Mesenteric fat pad (tissue), 1 donor: ENCODE measurements around the gene AQP5. TPM values are rescaled to one million over a fixed set of nuclear protein-coding genes. Genes with fewer than 3 reads are reported as not detected.

Source experiments
- DNase-seq: peaks from one replicate; pipeline ENCODE4 v3.0.0-alpha.2; 2020; ENCODE audit warnings: low spot score
- long read RNA-seq: library from polyadenylated mRNA; unstranded; transcript quantifications from one replicate; pipeline ENCODE4 v2.0.0, GENCODE V29; 2020
- total RNA-seq: library from RNA; stranded (reverse); fragmentation: NEBNext Ultra II Directional; extraction: Animal tissue kit (Norgen Biotek cat#: 25700); gene quantifications from one replicate; pipeline ENCODE4 v1.2.1, GENCODE V29; 2021
- donor health status: DM: yes; HTN: yes; CAD: no.

The AQP5 gene
- total RNA-seq = not detected
- long read RNA-seq = 0 reads

DNA sequence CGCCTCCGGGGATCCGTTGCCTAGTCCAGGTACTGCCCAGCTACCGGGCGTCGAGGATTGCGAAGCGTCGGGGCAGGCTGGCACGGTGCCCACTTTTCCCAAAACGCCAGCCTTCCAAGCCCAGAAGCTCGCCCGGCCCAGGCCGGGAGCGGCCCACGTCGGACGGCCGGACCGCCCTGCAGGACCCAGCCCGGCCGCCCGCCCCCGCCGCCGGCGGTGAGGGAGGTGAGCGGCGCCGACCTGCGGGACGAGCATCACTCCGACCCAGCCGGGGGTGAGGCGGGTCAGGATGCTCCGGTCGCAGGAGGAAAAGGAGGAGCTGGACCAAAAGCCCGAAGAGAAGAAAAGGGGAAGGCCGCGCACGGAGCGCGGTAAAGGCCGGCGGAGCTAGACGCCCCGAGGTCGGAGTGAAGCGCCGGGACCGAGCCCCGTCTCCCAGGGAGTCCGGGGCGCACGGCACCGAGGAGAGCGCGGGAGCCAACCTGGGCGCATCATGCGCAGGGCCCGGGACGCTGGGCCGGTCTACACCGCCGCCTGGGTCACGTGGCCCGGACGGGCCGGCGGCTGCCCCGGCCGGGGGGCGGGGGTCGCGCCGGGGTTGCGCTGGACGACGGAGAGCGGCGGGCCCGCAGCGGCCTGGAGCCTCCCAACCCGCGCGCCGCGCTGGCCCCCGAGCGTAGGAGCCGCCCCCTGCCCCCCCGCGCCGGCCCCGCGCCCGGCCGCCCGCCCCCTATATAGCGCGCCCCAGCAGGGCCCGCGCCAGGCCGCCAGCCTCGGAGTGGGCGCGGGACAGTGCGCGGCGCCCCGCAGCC lies at the start of gene AQP5:
Gene AQP5, plus strand, starts transcription at position 762 of the 812 bp plus-strand sequence. CDS start 146 bp downstream, outside the sequence.
- DNase-seq = no peak

DNA sequence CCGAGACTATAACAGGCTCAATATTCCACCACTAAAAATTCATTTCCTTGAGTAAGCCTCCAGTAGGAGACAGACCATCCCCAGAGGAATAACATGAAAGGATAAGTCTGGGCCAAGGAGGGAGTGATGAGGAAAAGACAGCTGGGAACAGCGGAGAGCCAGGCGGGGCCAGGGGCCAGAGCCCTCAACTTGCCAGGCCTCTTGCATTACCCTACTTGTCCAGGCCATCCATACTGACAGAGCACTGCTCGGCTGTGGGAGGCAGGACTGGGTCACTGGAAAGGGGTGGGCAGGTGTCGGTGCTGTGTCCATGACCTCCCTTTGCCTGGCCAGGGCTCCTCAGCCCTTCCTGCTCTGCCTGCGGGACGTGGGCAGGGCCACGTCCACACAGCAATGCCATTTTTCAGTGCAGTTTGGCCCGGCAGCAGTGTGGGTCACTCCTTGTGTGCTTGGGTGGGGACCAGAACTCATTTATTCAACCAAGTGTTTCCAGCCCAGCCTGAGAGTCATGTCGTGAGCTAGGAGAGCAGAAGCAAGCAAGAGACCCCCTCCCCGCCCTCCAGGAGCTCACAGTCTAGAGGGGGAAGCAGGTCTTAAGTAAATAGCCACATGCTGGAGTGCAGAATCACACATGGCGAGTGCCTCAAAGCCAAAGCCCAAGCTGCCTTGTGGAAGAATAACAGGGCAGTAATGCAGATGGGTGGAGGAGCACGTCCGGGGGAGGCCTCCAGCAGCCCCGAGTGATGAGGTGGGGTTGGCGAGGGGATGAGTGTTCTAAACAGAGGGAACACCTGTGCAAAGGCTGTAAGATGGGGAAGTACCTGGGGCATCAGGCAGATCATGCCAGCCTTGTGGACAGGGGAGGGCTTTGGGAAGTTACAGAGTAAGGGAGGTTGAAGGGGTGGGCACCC lies 49.1 kb upstream of the AQP5 start:
- DNase-seq = no peak

DNA sequence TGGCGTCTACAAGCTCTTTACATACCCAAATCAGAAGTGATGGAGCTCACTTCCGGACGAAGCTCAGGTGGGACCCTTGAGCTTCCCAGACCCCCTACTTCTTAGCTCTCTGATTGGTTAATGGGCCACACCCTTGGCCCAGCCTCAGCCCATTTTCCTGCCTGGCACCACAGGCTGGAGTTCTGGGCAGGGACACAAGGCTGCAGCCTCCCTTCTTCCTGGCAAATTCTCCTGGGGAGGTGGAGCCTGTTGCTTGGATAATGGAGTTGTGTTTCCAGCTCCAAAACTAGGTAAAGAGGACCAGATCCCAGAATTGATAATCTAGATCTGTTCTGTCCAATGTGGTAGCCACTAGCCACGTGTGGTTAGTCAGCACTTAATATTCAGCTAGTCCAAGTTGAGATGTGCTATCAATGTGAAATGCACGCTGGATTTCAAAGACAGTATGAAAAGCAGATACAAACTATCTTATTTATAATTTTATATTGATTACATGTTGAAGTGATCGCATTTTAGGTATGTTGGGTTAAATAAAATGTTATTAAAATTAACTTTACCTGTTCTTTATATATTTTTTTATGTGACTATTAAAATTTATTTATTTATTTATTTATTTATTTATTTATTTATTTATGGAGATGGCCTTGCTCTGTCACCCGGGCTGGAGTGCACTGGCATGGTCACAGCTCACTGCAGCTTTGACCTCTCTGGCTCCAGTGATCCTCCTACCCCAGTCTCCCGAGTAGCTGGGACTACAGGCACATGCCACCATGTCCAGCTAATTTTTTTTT lies 45.3 kb upstream of the AQP5 start:
- DNase-seq = no peak

DNA sequence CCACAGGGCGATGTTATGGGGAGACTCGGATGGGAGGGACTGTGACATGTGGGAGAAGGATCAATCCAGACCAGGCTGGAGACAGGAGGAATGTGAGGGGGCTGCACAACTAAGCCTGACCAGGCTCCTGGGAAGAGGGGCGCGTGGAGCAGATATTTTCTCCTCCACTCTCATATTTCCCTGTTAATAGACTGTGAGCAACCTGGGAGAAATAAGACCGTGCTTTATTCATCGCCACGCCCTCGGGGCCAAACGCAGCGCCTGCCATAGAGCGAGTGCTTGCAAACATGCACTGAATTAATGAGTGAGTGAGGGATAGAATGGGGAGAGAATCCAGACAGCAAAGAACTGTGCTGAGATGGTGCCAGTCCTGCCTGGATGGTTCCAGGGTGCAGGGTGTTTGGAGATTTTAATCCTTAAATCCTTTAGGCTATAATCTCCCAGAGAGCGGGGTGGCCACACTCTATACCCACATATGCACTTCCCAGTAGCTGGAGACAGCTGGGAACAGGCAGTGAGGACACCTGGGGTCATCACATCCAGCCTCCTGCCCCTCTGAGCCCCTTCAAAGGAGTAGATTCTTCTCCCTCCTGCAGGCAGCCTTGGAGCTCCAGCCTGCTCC lies 44.4 kb upstream of the AQP5 start:
- no peak for DNase-seq

DNA sequence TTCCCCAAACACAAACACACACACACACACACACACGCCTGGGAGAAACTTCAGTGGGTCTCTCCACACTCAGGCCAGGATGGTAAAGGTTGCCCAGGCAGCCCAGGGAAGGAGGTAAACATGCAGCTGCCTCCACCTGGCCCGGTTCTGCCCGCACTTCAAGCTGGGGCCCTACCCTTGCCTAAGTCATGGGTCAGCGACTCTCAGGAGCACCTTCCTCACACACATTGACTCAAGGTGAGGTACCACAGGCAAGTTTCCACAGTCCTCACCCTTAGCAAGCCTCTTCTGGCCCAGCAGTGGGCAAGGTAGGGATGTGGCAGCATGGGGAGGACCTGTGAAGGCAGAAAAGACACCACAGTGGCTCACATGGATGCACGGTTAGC lies 43.9 kb upstream of the AQP5 start:
- no peak for DNase-seq

DNA sequence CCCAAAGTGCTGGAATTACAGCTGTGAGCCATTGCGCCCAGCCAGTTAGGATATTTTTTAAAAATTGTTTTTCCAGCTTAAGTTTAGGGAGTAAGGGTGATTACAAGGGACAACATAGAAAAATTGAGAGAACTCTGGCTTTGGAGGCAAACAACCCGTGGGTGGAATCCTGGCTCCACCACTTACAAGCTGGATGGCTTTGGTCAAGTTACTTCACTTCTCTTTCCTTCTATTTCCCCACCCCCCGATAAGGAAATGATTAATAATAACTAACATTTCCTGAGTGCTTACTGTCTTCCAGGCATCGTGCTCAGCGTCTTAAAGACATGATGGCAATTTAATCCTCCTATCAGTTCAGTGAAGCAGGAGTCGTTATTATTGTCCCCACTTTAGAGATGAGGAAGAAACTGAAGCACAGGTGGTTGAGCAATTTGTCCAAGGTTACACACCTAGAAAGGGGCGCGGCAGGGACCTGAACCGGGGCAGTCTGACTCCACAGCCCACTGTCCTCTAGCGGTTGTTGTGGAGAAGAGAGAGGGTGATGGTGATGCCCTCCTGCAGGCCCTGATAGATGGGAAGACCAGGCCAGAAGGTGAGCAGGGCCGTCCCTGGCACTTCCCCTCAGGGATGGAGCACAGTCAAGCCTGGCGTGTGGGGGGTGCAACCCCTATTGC lies 41.3 kb upstream of the AQP5 start:
- DNase-seq = peak; percentile 62

DNA sequence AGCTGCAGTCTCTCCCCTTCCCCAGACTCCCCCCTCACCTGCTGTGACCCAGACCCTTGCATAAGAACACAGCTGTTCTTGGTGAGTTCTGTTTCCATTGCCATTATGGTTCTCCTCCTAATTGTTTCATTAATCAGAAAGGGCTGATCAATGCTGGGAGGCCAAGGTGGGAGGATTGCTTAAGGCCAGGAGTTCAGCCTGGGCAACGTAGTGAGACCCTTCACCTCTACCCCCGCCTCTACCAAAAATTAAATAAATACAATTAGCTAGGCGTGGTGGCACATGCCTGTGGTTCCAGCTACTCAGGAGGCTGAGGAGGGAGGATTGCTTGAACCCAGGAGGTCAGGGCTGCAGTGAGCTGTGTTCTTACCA lies 40.8 kb upstream of the AQP5 start:
- peak; percentile 6 for DNase-seq

DNA sequence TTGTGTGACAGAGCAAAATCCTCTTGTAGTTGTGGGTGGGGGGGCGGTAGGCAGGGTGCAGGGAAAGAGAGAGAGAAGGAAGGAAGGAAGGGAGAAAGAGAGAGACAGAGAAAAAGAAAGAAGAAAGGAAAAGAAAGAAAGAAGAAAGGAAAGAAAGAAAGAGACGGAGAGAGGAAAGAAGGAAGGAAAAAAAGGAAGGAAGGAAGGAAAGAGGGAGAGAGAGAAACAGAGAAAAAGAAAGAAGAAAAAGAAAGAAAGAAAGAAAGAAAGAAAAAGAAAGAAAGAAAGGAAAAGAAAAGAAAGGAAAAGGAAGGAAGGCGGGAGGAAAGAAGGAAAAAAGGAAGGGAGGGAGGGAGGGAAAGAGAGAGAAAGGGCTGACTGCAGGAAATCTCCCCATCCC lies 40.4 kb upstream of the AQP5 start:
- no peak for DNase-seq

DNA sequence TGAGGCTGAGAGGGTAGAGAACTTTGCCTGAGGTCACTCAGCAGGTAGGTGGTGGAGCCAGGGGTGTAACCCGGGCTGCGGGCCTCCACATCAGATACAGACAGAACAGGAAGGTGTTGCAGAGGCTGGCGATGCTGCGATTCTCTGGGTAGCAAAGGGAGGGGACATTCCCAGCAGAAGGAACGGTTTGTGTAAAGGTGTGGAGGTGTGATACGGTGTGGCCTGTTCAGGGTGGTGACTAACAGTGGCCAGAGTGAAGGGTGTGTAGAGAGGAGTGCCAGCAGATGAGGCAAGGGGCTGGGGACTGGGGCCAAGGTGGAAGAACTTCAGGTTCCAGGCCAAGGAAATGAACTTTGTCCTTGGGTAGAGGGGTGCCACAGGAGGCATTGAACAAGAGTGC lies 39.7 kb upstream of the AQP5 start:
- DNase-seq = peak; percentile 51

DNA sequence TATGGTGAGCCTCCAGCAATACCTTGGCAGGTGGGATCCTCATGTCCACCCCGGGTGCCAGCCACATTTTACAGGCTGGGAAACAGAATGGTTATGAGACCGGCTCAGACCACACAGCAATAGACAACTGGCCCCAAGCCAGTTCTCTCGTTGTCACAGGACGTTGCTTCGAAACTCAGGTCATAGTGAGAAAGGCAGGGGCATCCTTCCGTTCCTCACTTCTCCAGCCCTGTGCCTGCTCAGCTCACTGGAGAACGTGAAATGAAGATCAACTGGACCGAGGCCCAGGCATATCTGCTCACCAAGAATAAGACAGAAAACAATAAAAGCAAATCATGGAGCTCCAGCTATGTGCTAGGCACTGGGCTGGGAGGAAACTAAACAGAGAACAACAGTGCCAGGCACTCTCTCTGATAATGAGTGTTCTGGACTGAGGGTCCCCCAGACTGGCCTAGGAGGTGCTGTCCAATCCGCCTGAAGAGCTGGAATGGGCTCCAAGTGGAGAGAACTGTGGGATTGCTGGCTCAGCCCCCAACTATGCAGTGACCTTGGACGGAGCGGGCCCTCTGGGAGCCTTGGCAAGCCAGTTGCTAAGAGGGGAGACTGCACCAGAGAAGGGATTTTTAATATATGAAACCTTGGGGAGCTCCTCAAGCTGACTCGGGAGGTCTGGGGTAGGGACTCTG lies 39.2 kb upstream of the AQP5 start:
- peak; percentile 88 for DNase-seq

DNA sequence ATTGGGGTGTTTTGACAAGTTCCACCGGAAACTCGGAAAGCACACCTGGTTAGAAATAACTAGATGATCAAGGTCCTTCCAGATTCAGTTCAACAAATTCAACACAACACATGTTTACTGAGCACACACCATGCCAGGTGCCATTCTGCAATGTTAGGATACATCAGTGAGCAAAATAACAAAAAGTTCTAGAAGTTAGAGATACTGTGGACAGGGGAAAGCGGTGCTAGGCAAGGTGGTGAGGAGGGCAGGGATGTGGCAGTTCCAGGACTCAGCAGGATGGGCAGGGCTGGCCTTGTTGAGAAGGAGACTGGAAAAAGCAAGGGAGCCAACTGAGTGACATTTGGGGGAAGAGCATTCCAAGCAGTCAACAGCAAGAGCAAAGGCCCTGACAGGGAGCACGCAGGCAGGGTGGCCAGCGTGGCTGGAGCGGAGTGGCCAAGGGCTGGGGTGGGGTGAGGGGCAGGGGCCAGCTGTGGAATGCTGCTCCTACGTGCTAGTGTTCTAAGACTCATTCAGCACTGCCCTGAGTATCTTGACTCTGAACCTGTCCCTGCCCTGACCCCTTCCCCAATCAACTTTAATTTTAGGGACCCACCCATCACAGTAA lies 38.5 kb upstream of the AQP5 start:
- peak; percentile 85 for DNase-seq

DNA sequence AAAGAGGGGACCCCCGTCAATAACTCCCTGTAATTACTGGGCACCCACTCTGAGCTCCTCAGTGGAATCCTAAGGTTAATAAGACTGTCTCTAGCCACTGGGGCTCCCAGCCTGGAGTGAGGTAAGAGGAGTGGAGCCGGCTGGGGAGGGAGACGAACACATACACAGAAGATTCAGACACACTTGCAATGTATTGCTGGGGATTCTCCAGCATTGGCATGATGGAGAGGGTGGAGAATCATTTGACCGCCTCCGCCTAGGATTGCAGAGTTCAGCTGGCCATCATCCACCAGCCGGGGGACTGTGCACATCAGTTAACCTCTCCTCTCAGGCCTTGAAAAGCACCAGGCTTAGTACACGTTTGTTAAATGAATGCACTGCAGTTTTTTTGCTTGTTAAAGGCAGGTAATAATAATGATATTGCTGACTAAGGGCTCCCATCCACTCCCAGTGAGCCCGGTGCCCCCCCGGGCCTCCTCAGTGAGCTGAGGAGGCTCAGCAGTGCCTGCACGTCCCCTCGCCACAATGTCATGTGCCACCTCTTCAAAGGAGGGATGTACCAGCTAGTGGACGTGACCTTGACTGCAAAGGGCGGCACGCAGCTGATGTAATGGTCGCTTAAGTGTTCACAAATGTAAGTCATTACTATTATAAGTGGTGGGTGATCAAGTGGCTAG lies 37.7 kb upstream of the AQP5 start:
- peak; percentile 74 for DNase-seq

DNA sequence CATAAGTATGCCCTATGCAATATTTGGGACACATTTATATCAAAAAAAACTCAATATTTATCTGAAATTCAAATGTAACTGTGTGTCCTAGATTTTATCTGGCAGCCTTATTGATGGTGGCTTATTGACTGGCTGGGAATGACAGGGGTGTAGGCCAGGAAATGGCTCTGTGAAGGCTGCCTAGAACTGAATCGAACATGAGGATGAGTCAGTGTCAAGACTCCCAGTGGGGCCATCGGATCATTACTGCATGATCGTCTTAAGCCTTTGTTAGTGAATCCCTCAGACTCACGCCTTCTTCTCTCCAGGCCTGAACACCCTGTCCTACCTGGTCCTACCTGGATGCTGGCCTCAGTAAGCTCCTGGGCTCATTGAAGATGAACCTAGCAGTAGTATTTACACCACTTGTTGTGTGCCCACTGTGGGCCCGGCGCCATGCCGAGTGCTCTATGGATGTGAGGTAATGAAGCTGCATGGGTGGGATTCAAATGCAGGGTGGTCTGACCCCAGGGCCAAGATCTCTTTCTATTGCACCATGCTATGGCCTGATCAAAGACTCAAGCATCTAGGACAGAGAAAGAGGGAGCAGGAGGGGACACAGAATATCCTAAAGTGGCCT lies 36.9 kb upstream of the AQP5 start:
- peak; percentile 71 for DNase-seq

DNA sequence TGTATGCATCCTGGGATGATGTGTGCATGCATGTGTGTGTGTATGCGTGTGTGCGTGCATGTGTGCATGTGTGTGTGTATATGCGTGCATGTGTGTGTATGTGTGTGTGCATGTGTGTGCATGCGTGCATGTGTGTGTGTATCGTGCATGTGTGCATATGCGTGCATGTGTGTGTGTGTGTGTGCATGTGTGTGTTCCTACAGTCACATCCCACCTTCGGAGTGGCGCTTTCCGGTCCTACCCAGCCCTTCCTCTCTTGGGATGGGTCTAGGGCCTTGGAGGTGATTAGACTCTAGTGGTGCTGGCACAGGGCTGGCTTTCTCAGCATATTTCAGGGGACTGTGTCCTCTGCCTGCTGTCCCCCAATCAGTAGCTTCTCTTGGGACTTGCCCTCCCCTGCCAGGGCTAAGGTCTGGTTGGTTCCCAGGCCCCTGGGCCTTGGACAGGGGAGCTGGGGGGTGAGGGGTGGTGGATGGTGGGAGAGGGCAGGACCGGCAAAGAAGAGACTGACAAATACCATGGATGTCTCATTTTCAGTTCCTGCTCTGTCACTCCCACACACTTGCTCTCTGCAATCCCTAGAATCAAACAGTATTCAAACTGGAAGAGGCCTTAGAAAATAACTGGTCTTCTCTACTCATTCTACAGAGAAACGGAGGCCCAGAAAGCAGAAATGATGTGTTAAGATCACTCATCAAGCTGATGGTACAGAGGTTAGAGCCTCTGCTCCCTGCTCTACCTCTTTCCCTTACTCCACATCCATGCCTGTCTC lies 36.1 kb upstream of the AQP5 start:
- DNase-seq = peak; percentile 78

DNA sequence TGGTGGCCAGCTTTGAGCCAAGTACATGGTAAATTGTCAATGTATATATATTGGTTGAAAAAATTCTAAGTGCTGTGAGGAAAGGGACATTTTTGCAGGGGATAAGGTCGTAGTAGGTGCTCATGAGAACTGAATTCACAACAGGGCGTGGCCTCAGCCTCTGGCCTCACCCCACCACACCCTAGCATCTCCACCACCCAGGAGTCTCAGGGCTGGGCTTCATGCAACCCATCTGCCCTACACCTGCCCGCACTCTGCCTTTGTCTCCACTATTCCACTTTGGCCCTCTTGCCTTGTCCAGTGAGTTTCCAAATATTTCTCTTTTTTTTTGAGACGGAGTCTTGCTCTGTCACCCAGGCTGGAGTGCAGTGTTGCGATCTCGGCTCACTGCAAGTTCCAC lies 33.2 kb upstream of the AQP5 start:
- peak; percentile 72 for DNase-seq

DNA sequence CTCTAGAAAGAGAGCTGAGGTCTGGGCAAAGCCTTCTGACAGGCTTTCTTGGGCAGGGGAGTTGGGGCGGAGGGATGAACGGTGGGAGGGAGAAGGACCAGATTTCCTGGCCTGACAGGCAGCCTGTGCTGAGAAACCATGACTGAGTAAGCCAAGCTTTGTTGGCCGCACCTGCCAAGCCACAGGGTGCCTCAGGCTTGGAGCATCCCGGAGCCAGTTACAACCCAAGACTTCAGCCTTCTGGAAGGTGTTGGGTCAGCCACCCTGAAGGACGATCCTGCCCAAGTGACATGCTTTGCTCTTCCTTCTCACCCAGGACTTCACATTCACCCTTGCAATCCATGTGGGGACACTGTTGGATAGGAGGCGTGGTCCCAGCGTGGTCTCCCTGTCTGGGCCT lies 32.1 kb upstream of the AQP5 start:
- DNase-seq = peak; percentile 82

DNA sequence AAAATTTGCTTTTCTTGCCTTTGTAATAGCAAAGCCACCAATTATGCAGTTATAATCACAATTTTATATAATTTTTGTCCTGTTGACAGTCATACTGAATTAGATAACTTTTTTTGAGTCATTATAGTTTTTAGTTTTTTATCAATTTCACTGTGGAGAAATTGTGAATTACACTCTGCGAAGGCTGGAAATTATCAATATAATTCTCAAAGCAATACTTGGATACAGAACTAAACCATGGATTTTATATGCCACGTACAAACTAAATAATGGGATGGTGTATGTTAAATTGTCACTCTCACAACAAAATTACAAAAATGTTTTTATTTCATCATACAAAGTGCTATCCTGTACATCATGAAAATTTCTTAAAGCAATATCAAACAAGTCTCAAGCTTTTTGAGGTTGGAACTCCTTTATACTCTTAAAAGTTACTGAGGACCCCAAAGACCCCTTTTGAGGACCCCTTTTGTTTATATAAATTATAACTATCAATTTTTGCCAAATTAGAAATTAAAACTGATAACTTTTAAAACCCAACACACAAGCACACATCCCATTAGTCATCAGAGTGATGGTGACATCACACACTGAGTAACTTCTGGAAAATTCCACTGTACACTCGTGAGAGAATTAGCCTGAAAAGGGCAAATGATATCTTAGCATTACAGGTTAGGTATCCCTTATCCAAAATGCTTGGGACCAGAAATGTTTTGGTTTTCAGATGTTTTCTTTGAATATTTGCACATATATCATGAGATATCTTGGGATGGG lies 31.0 kb upstream of the AQP5 start:
- no peak for DNase-seq
